ENCODE measurements around the gene EDN1.

DNA sequence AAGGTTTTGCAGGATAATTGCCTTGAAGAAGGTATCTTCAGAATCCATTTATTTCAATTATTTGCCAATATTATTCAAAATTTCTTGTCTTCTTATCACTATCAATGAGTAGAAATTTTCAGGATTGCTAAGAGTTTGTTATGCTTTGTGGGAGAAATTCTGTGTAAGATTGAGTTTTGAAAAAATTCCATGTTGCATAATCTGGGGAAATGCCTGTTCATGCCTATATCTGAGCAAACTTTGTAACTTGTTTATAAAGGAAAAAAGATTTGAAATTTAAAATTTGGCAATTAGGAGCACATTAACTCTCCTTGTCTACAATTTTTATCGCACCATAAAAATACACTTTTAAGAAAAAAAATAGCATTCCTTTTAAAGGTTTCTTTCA is 39.8 kb upstream of the EDN1 start:
- TF ChIP-seq, protein P1, sequence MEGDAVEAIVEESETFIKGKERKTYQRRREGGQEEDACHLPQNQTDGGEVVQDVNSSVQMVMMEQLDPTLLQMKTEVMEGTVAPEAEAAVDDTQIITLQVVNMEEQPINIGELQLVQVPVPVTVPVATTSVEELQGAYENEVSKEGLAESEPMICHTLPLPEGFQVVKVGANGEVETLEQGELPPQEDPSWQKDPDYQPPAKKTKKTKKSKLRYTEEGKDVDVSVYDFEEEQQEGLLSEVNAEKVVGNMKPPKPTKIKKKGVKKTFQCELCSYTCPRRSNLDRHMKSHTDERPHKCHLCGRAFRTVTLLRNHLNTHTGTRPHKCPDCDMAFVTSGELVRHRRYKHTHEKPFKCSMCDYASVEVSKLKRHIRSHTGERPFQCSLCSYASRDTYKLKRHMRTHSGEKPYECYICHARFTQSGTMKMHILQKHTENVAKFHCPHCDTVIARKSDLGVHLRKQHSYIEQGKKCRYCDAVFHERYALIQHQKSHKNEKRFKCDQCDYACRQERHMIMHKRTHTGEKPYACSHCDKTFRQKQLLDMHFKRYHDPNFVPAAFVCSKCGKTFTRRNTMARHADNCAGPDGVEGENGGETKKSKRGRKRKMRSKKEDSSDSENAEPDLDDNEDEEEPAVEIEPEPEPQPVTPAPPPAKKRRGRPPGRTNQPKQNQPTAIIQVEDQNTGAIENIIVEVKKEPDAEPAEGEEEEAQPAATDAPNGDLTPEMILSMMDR (IDR thresholded peaks at IDR 0.05): no peak
- no peak for TF ChIP-seq POLR2A (IDR thresholded peaks at IDR 0.05)
